Retina (tissue), 1 donor: ENCODE data around the gene CEMIP2.
"Not testable (repeated sequence)": the region's sequence is repeated elsewhere in the genome, so short reads cannot be mapped to it uniquely, and the experiment has no call there.

Experiments used
- DNase-seq: peaks from one replicate; pipeline ENCODE4 v3.0.0-alpha.2; 2016

The CEMIP2 gene

GRCh38 chr9:71675857-71676165, 92.5 kb downstream of the CEMIP2 start:
- no peak for DNase-seq

GRCh38 chr9:71675105-71675856, 93.0 kb downstream of the CEMIP2 start:
- DNase-seq: no peak

GRCh38 chr9:71672573-71672972, 95.7 kb downstream of the CEMIP2 start:
- DNase-seq: no peak

GRCh38 chr9:71671289-71671688, 97.0 kb downstream of the CEMIP2 start:
- no peak for DNase-seq

- no peak for DNase-seq
Measured at GRCh38 chr9:71670121-71670520, 98.2 kb downstream of the CEMIP2 start.

- no peak for DNase-seq
Measured at GRCh38 chr9:71669284-71669995, 98.9 kb downstream of the CEMIP2 start.

- no peak for DNase-seq
Measured at GRCh38 chr9:71668717-71669116, 99.6 kb downstream of the CEMIP2 start.

GRCh38 chr9:71665247-71665646, 103.1 kb downstream of the CEMIP2 start:
- DNase-seq: no peak

- DNase-seq: no peak
Measured at GRCh38 chr9:71664566-71664965, 103.7 kb downstream of the CEMIP2 start.

GRCh38 chr9:71663931-71664459, 104.3 kb downstream of the CEMIP2 start:
- no peak for DNase-seq

- DNase-seq: no peak
Measured at GRCh38 chr9:71663216-71663615, 105.1 kb downstream of the CEMIP2 start.

GRCh38 chr9:71662082-71662481, 106.2 kb downstream of the CEMIP2 start:
- DNase-seq: no peak

- not testable (repeated sequence) for DNase-seq
Measured at GRCh38 chr9:71657276-71657675, 111.0 kb downstream of the CEMIP2 start.

GRCh38 chr9:71656496-71656895, 111.8 kb downstream of the CEMIP2 start:
- DNase-seq: no peak

GRCh38 chr9:71655778-71656177, 112.5 kb downstream of the CEMIP2 start:
- no peak for DNase-seq

- no peak for DNase-seq
Measured at GRCh38 chr9:71655141-71655540, 113.2 kb downstream of the CEMIP2 start.

GRCh38 chr9:71652480-71652879, 115.8 kb downstream of the CEMIP2 start:
- no peak for DNase-seq

GRCh38 chr9:71648453-71648852, 119.9 kb downstream of the CEMIP2 start:
- no peak for DNase-seq

- no peak for DNase-seq
Measured at GRCh38 chr9:71647094-71647591, 121.2 kb downstream of the CEMIP2 start.

- DNase-seq: no peak
Measured at GRCh38 chr9:71646131-71646530, 122.2 kb downstream of the CEMIP2 start.

GRCh38 chr9:71644819-71645362, 123.4 kb downstream of the CEMIP2 start:
- no peak for DNase-seq

GRCh38 chr9:71643330-71643729, 125.0 kb downstream of the CEMIP2 start:
- DNase-seq: no peak

- DNase-seq: no peak
Measured at GRCh38 chr9:71642056-71642455, 126.3 kb downstream of the CEMIP2 start.

- DNase-seq: no peak
Measured at GRCh38 chr9:71638627-71639026, 129.7 kb downstream of the CEMIP2 start.
